ENCODE results near the gene ANGPTL2. TPM values are rescaled to one million over a fixed set of nuclear protein-coding genes. Genes with fewer than 3 reads are reported as not detected.
A peak's percentile ranks its signal among the peaks of the same experiment; 100 is the strongest.

Gene ANGPTL2
- total and polyA plus RNA-seq, 4 experiments from 2014 or later = not detected

DNA sequence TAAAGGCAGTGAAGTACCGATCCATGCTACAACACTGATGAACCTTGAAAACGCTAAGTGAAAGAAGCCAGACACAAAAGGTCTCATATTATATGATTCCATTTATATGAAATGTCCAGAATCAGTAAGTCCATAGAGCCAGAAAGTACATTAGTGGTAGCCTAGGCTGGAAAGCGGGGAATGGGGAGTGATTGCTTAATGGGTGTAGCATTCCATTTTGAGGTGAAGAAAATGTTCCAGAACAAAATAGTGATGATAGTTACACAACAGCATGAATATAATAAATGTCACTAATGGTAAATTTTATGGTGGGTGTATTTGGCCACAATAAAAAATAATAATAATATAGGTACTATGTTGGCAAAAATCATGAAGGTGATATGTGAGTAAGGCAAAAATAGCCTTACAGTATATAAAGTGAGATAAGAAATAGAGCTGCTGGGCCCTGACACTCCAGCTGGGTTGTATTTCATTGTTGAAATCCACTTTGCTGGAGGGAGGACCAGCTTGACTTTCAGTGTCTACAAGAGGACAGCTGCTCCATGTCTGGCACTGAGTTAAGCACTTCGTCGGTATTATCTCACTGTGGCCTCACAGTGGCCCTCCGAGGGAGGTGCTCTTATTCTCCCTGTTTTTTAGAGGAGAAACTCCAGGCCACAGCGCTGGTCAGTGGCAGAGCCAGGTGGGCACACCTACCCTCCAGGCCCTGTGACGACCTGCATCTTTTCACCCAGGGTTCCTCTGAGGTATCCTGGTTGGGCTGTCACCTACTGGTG lies 22.4 kb upstream of the ANGPTL2 start:
- Histone ChIP-seq H3K27ac (ENCODE audit: low read depth, low read length) (no peak overlapping the region), H3K4me1 (ENCODE audit: insufficient read depth, low read length) (no peaks in the 10 kb centered on the region), H3K27me3 (ENCODE audit: insufficient read depth, low read length) (no peaks in the 10 kb centered on the region), H3K9me3 (ENCODE audit: control insufficient read depth in 1 of 2, low read length in 2 of 2) (no peaks in the 10 kb centered on the region), H3K4me3 (ENCODE audit: low read length in 2 of 2) (no peak overlapping the region), H3K36me3 (ENCODE audit: insufficient read depth, low read length) (no peaks in the 10 kb centered on the region)
- intact Hi-C loops (cut with micrococcal nuclease) = no loop called here
- no peaks in the 10 kb centered on the region for H3K4me1 Mint-ChIP-seq
- H3K9me3 Mint-ChIP-seq = peaks cover 0 to 5% (median 0%) of the 10 kb centered on the region in 8 donors
- H3K36me3 Mint-ChIP-seq = no peaks in the 10 kb centered on the region
- no peak for DNase-seq
- H3K4me3 Mint-ChIP-seq = no peak overlapping the region
- ChIA-PET POLR2A (ENCODE audit: partially characterized antibody) (no interaction called here), CTCF (ENCODE audit: partially characterized antibody) (interaction anchor here (0.8 kb wide), 1 partner anchor 16 kb away, joined by 3 read pairs; no protein-coding TSS in a partner anchor)
- no peak overlapping the region for H3K27ac Mint-ChIP-seq
- H3K27me3 Mint-ChIP-seq = peaks cover 0 to 1% of the 10 kb centered on the region in 2 donors

- no peaks in the 10 kb centered on the region for H3K36me3 Mint-ChIP-seq
- DNase-seq = no peak
- no peak overlapping the region for H3K4me3 ChIP-seq (ENCODE audit: low read length in 2 of 2)
- no peaks in the 10 kb centered on the region for H3K4me1 Mint-ChIP-seq
- intact Hi-C loops (cut with micrococcal nuclease) = no loop called here
- no peak overlapping the region for H3K27ac Mint-ChIP-seq
- no peaks in the 10 kb centered on the region for H3K9me3 ChIP-seq (ENCODE audit: control insufficient read depth in 1 of 2, low read length in 2 of 2)
- no peak overlapping the region for H3K27ac ChIP-seq (ENCODE audit: low read depth, low read length)
- no peaks in the 10 kb centered on the region for H3K27me3 ChIP-seq (ENCODE audit: insufficient read depth, low read length)
- peaks cover 0 to 1% of the 10 kb centered on the region in 2 donors for H3K27me3 Mint-ChIP-seq
- H3K9me3 Mint-ChIP-seq = peaks cover 0 to 5% (median 0%) of the 10 kb centered on the region in 8 donors
- H3K4me3 Mint-ChIP-seq = no peak overlapping the region
- H3K36me3 ChIP-seq (ENCODE audit: insufficient read depth, low read length) = no peaks in the 10 kb centered on the region
- CTCF ChIA-PET (ENCODE audit: partially characterized antibody) = no interaction called here
- no peaks in the 10 kb centered on the region for H3K4me1 ChIP-seq (ENCODE audit: insufficient read depth, low read length)
- POLR2A ChIA-PET (ENCODE audit: partially characterized antibody) = no interaction called here
These were observed 21.6 kb upstream of the ANGPTL2 start for GRCh38 chr9:127143920-127144465.

- no peak overlapping the region for H3K27ac Mint-ChIP-seq
- H3K4me1 Mint-ChIP-seq = no peaks in the 10 kb centered on the region
- POLR2A ChIA-PET (ENCODE audit: partially characterized antibody) = no interaction called here
- DNase-seq = no peak
- no peak overlapping the region for H3K4me3 Mint-ChIP-seq
- H3K4me3 ChIP-seq (ENCODE audit: low read length in 2 of 2) = no peak overlapping the region
- no peak overlapping the region for H3K27ac ChIP-seq (ENCODE audit: low read depth, low read length)
- CTCF ChIA-PET (ENCODE audit: partially characterized antibody) = no interaction called here
- H3K36me3 Mint-ChIP-seq = no peaks in the 10 kb centered on the region
- H3K27me3 Mint-ChIP-seq = peaks cover 0 to 1% of the 10 kb centered on the region in 2 donors
- no peaks in the 10 kb centered on the region for H3K27me3 ChIP-seq (ENCODE audit: insufficient read depth, low read length)
- H3K36me3 ChIP-seq (ENCODE audit: insufficient read depth, low read length) = no peaks in the 10 kb centered on the region
- H3K9me3 ChIP-seq (ENCODE audit: control insufficient read depth in 1 of 2, low read length in 2 of 2) = no peaks in the 10 kb centered on the region
- peaks cover 0 to 5% (median 0%) of the 10 kb centered on the region in 8 donors for H3K9me3 Mint-ChIP-seq
- no peaks in the 10 kb centered on the region for H3K4me1 ChIP-seq (ENCODE audit: insufficient read depth, low read length)
- intact Hi-C loops (cut with micrococcal nuclease) = no loop called here
These were observed 20.6 kb upstream of the ANGPTL2 start for GRCh38 chr9:127142931-127143464.

- H3K36me3 Mint-ChIP-seq = no peaks in the 10 kb centered on the region
- ChIA-PET POLR2A (ENCODE audit: partially characterized antibody) (no interaction called here), CTCF (ENCODE audit: partially characterized antibody) (no interaction called here)
- H3K9me3 ChIP-seq (ENCODE audit: control insufficient read depth in 1 of 2, low read length in 2 of 2) = no peaks in the 10 kb centered on the region
- no peaks in the 10 kb centered on the region for H3K27me3 ChIP-seq (ENCODE audit: insufficient read depth, low read length)
- H3K27ac Mint-ChIP-seq = peak overlapping the region in 3 of 7 donors; percentile 13 to 70 (median 53)
- no peak overlapping the region for H3K4me3 ChIP-seq (ENCODE audit: low read length in 2 of 2)
- no peak overlapping the region for H3K27ac ChIP-seq (ENCODE audit: low read depth, low read length)
- H3K9me3 Mint-ChIP-seq = peaks cover 0 to 5% (median 0%) of the 10 kb centered on the region in 8 donors
- H3K4me1 ChIP-seq (ENCODE audit: insufficient read depth, low read length) = no peaks in the 10 kb centered on the region
- DNase-seq = no peak
- no peak overlapping the region for H3K4me3 Mint-ChIP-seq
- H3K36me3 ChIP-seq (ENCODE audit: insufficient read depth, low read length) = no peaks in the 10 kb centered on the region
- no peaks in the 10 kb centered on the region for H3K4me1 Mint-ChIP-seq
- peaks cover 0 to 1% of the 10 kb centered on the region in 2 donors for H3K27me3 Mint-ChIP-seq
- intact Hi-C loops (cut with micrococcal nuclease) = no loop called here
These were observed 19.9 kb upstream of the ANGPTL2 start for GRCh38 chr9:127142291-127142690.

- CTCF ChIA-PET (ENCODE audit: partially characterized antibody) = no interaction called here
- Mint-ChIP-seq H3K36me3 (no peaks in the 10 kb centered on the region), H3K9me3 (no peaks in the 10 kb centered on the region), H3K27ac (peak overlapping the region in 1 of 7 donors; percentile 18), H3K4me1 (no peaks in the 10 kb centered on the region), H3K27me3 (peaks cover 0 to 1% of the 10 kb centered on the region in 2 donors), H3K4me3 (no peak overlapping the region)
- DNase-seq = no peak
- Histone ChIP-seq H3K27me3 (ENCODE audit: insufficient read depth, low read length) (no peaks in the 10 kb centered on the region), H3K9me3 (ENCODE audit: control insufficient read depth in 1 of 2, low read length in 2 of 2) (no peaks in the 10 kb centered on the region), H3K27ac (ENCODE audit: low read depth, low read length) (no peak overlapping the region), H3K36me3 (ENCODE audit: insufficient read depth, low read length) (no peaks in the 10 kb centered on the region), H3K4me3 (ENCODE audit: low read length in 2 of 2) (no peak overlapping the region), H3K4me1 (ENCODE audit: insufficient read depth, low read length) (no peaks in the 10 kb centered on the region)
- POLR2A ChIA-PET (ENCODE audit: partially characterized antibody) = no interaction called here
- intact Hi-C loops (cut with micrococcal nuclease) = no loop called here
These were observed 18.6 kb upstream of the ANGPTL2 start for GRCh38 chr9:127140842-127141675.

DNA sequence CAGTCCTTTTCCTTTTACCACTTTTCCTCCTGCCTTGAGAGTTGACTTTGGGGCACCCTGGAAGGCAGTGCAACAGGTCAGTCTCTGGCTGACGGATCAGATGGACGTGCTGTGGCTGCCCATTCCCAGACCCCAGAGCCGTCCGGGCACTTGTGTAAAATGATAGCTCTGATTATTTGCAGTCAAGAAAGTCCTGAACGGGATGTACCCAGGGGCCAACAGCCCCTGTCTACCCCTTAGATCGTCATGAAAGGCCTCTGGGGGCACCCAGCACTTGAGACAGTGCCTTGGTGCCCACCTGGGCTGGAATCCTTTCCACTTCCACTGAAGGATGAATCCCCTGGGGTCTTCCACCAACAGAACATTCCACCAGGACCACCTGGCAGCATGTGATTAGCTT lies 17.7 kb upstream of the ANGPTL2 start:
- POLR2A ChIA-PET (ENCODE audit: partially characterized antibody) = no interaction called here
- no peaks in the 10 kb centered on the region for H3K9me3 Mint-ChIP-seq
- Histone ChIP-seq H3K27me3 (ENCODE audit: insufficient read depth, low read length) (no peaks in the 10 kb centered on the region), H3K27ac (ENCODE audit: low read depth, low read length) (no peak overlapping the region), H3K4me3 (ENCODE audit: low read length in 2 of 2) (no peak overlapping the region), H3K36me3 (ENCODE audit: insufficient read depth, low read length) (no peaks in the 10 kb centered on the region), H3K9me3 (ENCODE audit: control insufficient read depth in 1 of 2, low read length in 2 of 2) (no peaks in the 10 kb centered on the region), H3K4me1 (ENCODE audit: insufficient read depth, low read length) (no peaks in the 10 kb centered on the region)
- intact Hi-C loops (cut with micrococcal nuclease) = no loop called here
- no peak overlapping the region for H3K4me3 Mint-ChIP-seq
- no peaks in the 10 kb centered on the region for H3K4me1 Mint-ChIP-seq
- H3K27me3 Mint-ChIP-seq = peaks cover 0 to 1% of the 10 kb centered on the region in 2 donors
- no peaks in the 10 kb centered on the region for H3K36me3 Mint-ChIP-seq
- no peak for DNase-seq
- no peak overlapping the region for H3K27ac Mint-ChIP-seq
- CTCF ChIA-PET (ENCODE audit: partially characterized antibody) = no interaction called here

DNA sequence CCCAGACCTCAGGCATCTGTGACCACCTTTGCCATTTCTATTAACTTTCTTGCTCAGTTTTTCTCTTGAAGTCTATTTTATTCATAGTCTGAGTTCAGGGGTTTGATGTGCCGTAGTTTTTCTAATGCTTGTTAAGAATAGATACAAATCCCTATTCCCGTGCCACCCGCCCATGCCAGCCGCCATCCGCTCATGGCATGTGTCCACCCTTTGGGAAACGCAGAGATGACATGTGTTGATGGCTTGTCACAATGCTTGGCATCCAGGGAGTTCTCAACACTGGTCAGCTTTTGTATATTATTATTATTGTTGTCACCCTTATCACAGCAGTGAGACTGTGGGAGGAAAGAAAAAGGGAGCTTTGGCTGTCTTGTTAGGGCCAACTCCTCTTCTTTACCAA lies 17.3 kb upstream of the ANGPTL2 start:
- H3K27ac ChIP-seq (ENCODE audit: low read depth, low read length) = no peak overlapping the region
- Mint-ChIP-seq H3K36me3 (no peaks in the 10 kb centered on the region), H3K27ac (peak overlapping the region in 1 of 7 donors; percentile 41), H3K4me1 (no peaks in the 10 kb centered on the region), H3K4me3 (no peak overlapping the region), H3K27me3 (peaks cover 0 to 1% of the 10 kb centered on the region in 2 donors), H3K9me3 (no peaks in the 10 kb centered on the region)
- no peaks in the 10 kb centered on the region for H3K36me3 ChIP-seq (ENCODE audit: insufficient read depth, low read length)
- intact Hi-C loops (cut with micrococcal nuclease) = no loop called here
- ChIA-PET CTCF (ENCODE audit: partially characterized antibody) (no interaction called here), POLR2A (ENCODE audit: partially characterized antibody) (no interaction called here)
- H3K9me3 ChIP-seq (ENCODE audit: control insufficient read depth in 1 of 2, low read length in 2 of 2) = no peaks in the 10 kb centered on the region
- H3K27me3 ChIP-seq (ENCODE audit: insufficient read depth, low read length) = no peaks in the 10 kb centered on the region
- no peak overlapping the region for H3K4me3 ChIP-seq (ENCODE audit: low read length in 2 of 2)
- no peak for DNase-seq
- no peaks in the 10 kb centered on the region for H3K4me1 ChIP-seq (ENCODE audit: insufficient read depth, low read length)
